ENCODE measurements around the gene TMX1.

The TMX1 gene

DNA sequence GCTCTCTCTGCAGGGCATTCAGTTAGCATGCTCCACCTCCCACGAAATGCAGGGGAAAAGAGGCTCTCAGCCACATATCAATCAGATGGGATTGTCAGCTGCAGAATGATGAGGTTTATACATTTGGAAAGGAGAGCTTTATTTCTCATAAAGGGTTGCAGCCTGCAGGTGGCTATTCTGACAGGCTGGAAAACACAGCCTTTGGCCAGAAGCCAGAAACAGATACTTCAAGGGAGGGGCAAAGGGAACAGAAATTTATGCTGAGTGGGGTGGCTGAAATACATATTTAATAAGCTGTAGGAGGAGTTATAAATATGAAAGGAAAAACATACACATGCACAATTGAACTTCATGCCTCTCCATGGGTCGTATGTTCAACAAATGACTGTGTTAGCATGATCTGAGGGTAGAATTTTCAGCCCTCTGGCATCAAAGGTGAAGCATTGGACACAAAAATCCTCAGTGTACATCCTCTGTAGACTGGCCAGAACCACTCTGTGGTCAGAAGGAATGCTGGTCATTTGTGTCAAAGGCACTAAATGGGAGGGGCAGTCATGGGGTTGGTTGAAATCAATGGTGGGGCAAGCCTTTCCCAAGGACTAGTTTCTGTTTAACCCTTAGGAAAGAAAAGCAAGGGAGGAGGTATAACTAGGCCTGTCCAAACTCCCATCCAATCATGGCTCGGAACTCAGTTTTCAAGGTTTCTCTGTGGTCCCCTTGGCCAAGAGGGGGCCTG is 62.4 kb downstream of the TMX1 start:
- CTCF ChIA-PET: no interaction called here
- H3K4me1 ChIP-seq (ENCODE audit: control extremely low read depth in 1 of 4, control insufficient read depth in 4 of 4, insufficient read depth in 4 of 4, low read length in 3 of 4): no peaks in the 10 kb centered on the region

DNA sequence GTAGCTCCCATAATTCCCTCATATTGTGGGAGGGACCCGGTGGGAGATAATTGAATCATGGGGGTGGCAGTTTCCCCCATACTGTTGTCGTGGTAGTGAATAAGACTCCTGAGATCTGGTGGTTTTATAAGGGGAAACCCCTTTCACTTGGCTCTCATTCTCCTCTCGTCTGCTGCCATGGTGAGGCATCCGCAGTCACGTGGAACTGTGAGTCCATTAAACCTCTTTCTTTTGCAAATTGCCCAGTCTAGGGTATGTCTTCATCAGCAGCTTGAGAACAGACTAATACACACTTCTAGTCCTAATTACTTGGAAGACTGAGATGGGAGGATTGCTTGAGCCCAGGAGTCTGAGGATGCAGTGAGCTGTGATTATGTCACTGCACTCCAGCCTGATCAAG is 64.4 kb downstream of the TMX1 start:
- Histone ChIP-seq H3K27me3 (replicated peaks in 2 of 5; ENCODE audit: control insufficient read depth in 4 of 5, insufficient read depth in 5 of 5, low read length in 4 of 5) (no peaks in the 10 kb centered on the region), H3K9me3 (ENCODE audit: control extremely low read depth in 1 of 5, control insufficient read depth in 4 of 5, insufficient read depth in 2 of 5, low read depth in 1 of 5, low read length in 4 of 5) (no peaks in the 10 kb centered on the region), H3K4me1 (ENCODE audit: control extremely low read depth in 1 of 4, control insufficient read depth in 4 of 4, insufficient read depth in 4 of 4, low read length in 3 of 4) (no peaks in the 10 kb centered on the region), H3K36me3 (ENCODE audit: control insufficient read depth in 4 of 4, insufficient read depth in 4 of 4, low read length in 3 of 4) (no peaks in the 10 kb centered on the region), H3K27ac (ENCODE audit: insufficient read depth in 1 of 2, low read depth in 1 of 2, low read length in 2 of 2, poor library complexity in 1 of 2, severe bottlenecking in 2 of 2) (no peak overlapping the region), H3K4me3 (ENCODE audit: control insufficient read depth in 1 of 7, extremely low read depth in 1 of 7, insufficient read depth in 4 of 7, low read depth in 2 of 7, low read length in 6 of 7) (no peak overlapping the region)
- ChIA-PET CTCF (no interaction called here), POLR2A (no interaction called here)
- WGBS (ENCODE audit: insufficient coverage): 100% methylated on average over 2 of the region's 5 CpGs
- DNase-seq: peak in 1 of 3 donors; percentile 4

More for the DNA sequence above, 62.4 kb downstream of the TMX1 start:
- Histone ChIP-seq H3K27me3 (replicated peaks in 2 of 5; ENCODE audit: control insufficient read depth in 4 of 5, insufficient read depth in 5 of 5, low read length in 4 of 5) (no peaks in the 10 kb centered on the region), H3K36me3 (ENCODE audit: control insufficient read depth in 4 of 4, insufficient read depth in 4 of 4, low read length in 3 of 4) (no peaks in the 10 kb centered on the region), H3K4me3 (ENCODE audit: control insufficient read depth in 1 of 7, extremely low read depth in 1 of 7, insufficient read depth in 4 of 7, low read depth in 2 of 7, low read length in 6 of 7) (no peak overlapping the region), H3K9me3 (ENCODE audit: control extremely low read depth in 1 of 5, control insufficient read depth in 4 of 5, insufficient read depth in 2 of 5, low read depth in 1 of 5, low read length in 4 of 5) (no peaks in the 10 kb centered on the region), H3K27ac (ENCODE audit: insufficient read depth in 1 of 2, low read depth in 1 of 2, low read length in 2 of 2, poor library complexity in 1 of 2, severe bottlenecking in 2 of 2) (no peak overlapping the region)
- WGBS (ENCODE audit: insufficient coverage): 67% methylated on average over 1 of the region's 3 CpGs
- DNase-seq: peak in 2 of 3 donors; percentile 3 to 27
- POLR2A ChIA-PET: interaction anchor here (0.5 kb wide), 1 partner anchor 821 kb away, joined by 3 read pairs; no protein-coding TSS in a partner anchor

DNA sequence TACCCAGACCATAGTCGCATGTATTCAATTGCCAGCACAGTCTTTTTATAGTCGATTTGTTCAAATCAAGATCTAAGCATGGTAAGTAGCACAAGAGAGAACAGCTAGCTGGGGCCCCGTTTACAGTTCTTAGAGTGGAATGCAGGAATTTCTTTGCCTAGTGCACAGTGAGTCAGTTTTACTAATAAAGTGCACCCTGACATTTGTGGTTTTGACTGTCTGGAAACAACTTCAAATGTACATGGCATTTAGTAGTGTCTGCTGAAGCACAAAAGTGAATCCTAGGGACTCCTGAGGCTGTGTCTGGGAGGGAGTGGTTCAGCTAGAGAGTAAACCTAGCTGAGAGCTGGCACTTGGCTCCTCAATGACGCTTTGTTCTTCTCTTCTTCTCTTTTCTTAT is 64.9 kb downstream of the TMX1 start:
- CTCF ChIA-PET: no interaction called here
- H3K27ac ChIP-seq (ENCODE audit: insufficient read depth in 1 of 2, low read depth in 1 of 2, low read length in 2 of 2, poor library complexity in 1 of 2, severe bottlenecking in 2 of 2): no peak overlapping the region
- DNase-seq: no peak

DNA sequence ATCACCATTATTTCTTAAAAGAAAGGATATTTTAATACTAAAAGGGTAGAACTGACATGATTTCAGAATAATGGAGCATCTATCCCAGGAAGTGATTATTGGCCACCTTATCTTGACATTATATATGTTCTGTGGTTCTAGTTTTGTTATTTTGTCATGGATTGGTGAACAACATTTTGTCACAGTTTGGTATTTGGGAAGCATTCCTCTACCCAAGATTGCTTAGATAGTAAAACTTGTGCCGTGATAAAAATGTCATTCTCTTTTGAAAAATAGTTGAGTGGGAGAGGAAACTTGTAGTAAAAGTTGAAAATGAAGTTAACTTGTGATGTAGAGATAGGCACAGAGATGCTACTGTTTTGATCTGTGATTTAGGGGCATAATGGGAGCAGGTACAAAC is 65.7 kb downstream of the TMX1 start:
- no peaks in the 10 kb centered on the region for H3K4me1 ChIP-seq (ENCODE audit: control extremely low read depth in 1 of 4, control insufficient read depth in 4 of 4, insufficient read depth in 4 of 4, low read length in 3 of 4)
- no peak overlapping the region for H3K27ac ChIP-seq (ENCODE audit: insufficient read depth in 1 of 2, low read depth in 1 of 2, low read length in 2 of 2, poor library complexity in 1 of 2, severe bottlenecking in 2 of 2)
- H3K36me3 ChIP-seq (ENCODE audit: control insufficient read depth in 4 of 4, insufficient read depth in 4 of 4, low read length in 3 of 4): no peaks in the 10 kb centered on the region
- POLR2A ChIA-PET: no interaction called here
- no peaks in the 10 kb centered on the region for H3K9me3 ChIP-seq (ENCODE audit: control extremely low read depth in 1 of 5, control insufficient read depth in 4 of 5, insufficient read depth in 2 of 5, low read depth in 1 of 5, low read length in 4 of 5)
- 100% methylated on average over 1 of the region's 1 CpG for WGBS (ENCODE audit: insufficient coverage)
- H3K27me3 ChIP-seq (replicated peaks in 2 of 5; ENCODE audit: control insufficient read depth in 4 of 5, insufficient read depth in 5 of 5, low read length in 4 of 5): no peaks in the 10 kb centered on the region
- CTCF ChIA-PET: interaction anchor here (0.5 kb wide), 1 partner anchor 348 kb away, joined by 5 read pairs; no protein-coding TSS in a partner anchor
- no peak overlapping the region for H3K4me3 ChIP-seq (ENCODE audit: control insufficient read depth in 1 of 7, extremely low read depth in 1 of 7, insufficient read depth in 4 of 7, low read depth in 2 of 7, low read length in 6 of 7)
- no peak for DNase-seq

More for the DNA sequence above, 64.9 kb downstream of the TMX1 start:
- no peaks in the 10 kb centered on the region for H3K9me3 ChIP-seq (ENCODE audit: control extremely low read depth in 1 of 5, control insufficient read depth in 4 of 5, insufficient read depth in 2 of 5, low read depth in 1 of 5, low read length in 4 of 5)
- no peak overlapping the region for H3K4me3 ChIP-seq (ENCODE audit: control insufficient read depth in 1 of 7, extremely low read depth in 1 of 7, insufficient read depth in 4 of 7, low read depth in 2 of 7, low read length in 6 of 7)
- POLR2A ChIA-PET: no interaction called here
- H3K36me3 ChIP-seq (ENCODE audit: control insufficient read depth in 4 of 4, insufficient read depth in 4 of 4, low read length in 3 of 4): no peaks in the 10 kb centered on the region
- H3K4me1 ChIP-seq (ENCODE audit: control extremely low read depth in 1 of 4, control insufficient read depth in 4 of 4, insufficient read depth in 4 of 4, low read length in 3 of 4): no peaks in the 10 kb centered on the region
- 97% methylated on average over 4 of the region's 4 CpGs for WGBS (ENCODE audit: insufficient coverage)
- no peaks in the 10 kb centered on the region for H3K27me3 ChIP-seq (replicated peaks in 2 of 5; ENCODE audit: control insufficient read depth in 4 of 5, insufficient read depth in 5 of 5, low read length in 4 of 5)

Data from common myeloid progenitor, CD34-positive (primary cell).